Stimulated activated CD8-positive, alpha-beta memory T cell treated with anti-CD3 and anti-CD28 coated beads, Interleukin-15, amount 100 ng/mL, for 48 hours (primary cell): ENCODE data around the gene ITCH.
"Not testable (repeated sequence)": the region's sequence is repeated elsewhere in the genome, so short reads cannot be mapped to it uniquely, and the experiment has no call there.

ENCODE experiments used
- DNase-seq, 2 donors: peaks; one replicate each; pipeline ENCODE4 v3.0.0-alpha.2; 2020; ENCODE audit warnings: low read depth in 2 of 2

ITCH gene

DNA sequence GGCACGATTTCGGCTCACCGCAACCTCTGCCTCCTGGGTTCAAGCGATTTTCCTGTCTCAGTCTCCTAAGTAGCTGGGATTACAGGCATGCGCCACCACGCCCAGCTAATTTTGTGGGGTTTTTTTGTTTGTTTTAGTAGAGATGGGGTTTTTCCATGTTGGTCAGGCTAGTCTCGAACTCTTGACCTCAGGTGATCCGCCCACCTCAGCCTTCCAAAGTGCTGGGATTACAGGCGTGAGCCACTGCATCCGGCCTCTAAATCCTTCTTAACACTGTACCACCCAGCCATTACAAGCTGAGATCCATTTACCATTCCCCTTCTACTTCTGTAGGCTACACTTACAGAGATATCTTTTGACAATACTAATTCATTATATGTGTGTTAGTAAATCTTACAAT, 51.5 kb downstream of the ITCH start:
- not testable (repeated sequence) for DNase-seq

- no peak for DNase-seq
Observed at GRCh38 chr20:34415079-34415478, 52.0 kb downstream of the ITCH start.

GRCh38 chr20:34420146-34420545, 57.1 kb downstream of the ITCH start:
- DNase-seq = no peak

- DNase-seq = no peak
Observed at GRCh38 chr20:34420975-34421374, 57.9 kb downstream of the ITCH start.

DNA sequence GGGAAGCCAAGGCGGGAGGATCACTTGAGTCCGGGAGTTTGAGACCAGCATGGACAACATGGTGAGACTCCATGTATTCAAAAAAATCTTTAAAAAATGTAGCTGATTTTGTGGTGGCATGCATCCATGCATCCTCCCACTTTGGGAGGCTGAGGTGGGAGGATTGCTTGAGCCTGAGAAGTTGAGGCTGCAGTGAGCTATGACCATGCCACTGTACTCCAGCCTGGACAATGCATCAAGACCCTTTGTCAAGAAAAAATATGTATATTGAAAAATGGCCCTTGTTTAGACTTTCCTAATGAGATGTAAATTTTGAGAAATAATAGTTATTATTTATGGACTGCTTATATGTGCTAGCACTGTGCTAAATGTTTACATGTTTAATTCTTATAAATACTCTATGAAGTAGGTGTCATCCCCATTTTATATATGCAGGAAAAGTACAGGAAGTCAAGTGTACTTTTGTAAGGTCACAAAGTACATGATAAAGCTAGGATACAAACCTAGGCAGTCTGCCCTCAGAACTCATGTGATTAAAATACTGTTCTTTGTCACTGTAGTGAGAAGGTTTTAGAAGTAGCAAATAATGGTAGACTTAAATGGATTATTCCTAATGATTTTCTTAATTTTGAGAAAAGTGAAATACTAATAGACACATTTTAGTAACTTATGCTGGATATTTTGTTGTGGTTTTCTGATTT, 58.8 kb downstream of the ITCH start:
- DNase-seq = no peak

- not testable (repeated sequence) for DNase-seq
Observed at GRCh38 chr20:34425032-34425690, 62.1 kb downstream of the ITCH start.

- DNase-seq = no peak
Observed at GRCh38 chr20:34426026-34426425, 63.0 kb downstream of the ITCH start.

DNA sequence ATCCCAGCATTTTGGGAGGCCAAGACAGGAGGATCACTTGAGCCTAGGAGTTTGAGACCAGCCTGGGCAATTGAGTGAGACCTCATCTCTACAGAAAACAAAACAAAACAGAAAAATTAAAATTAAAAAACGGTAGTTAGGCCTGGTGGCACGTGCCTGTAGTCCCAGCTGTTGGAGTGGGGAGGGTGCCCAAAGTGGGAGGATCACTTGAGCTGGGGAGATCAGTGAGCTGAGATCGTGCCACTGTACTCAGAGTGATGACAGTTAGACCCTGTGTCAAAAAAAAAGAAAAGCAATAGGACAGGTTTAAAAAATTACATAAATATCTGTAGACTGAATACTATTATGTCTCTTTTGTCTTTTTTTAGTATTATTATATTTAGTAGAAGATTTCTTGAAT, 64.3 kb downstream of the ITCH start:
- DNase-seq = no peak

DNA sequence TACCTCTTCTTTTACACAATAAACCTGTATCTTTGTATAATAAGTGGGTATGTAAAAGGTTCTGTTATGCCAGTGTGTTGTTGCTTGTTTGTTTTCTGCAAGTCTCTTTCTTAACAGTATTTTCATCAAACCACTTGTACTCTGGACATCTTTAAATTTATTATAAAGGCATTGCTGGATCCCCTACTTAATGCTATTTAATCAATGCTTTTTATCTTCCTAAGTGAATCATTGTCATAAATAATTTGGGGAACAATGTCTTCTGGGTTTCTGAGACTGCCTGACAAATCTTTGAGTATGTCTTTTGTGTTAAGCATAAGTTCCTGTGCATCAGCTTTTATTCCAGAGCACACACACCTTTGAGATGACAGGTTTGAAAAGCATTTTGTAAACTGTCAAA, 64.7 kb downstream of the ITCH start:
- DNase-seq = no peak

- no peak for DNase-seq
Observed at GRCh38 chr20:34431168-34431567, 68.1 kb downstream of the ITCH start.

DNA sequence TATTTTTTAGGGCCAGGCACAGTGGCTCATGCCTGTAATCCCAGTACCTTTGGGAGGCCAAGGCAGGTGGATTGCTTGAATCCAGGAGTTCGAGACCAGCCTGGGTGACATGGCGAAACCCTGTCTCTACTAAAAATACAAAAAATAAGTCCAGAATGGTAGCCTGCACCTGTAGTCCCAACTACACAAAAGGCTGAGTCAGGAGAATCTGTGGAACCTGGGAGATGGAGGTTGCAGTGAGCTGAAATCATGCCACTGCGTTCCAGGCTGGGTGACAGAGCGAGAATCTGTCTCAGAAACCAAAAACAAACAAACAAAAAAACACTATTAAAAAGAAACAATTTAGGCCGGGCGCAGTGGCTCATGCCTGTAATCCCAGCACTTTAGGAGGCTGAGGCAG, 69.6 kb downstream of the ITCH start:
- not testable (repeated sequence) for DNase-seq

DNA sequence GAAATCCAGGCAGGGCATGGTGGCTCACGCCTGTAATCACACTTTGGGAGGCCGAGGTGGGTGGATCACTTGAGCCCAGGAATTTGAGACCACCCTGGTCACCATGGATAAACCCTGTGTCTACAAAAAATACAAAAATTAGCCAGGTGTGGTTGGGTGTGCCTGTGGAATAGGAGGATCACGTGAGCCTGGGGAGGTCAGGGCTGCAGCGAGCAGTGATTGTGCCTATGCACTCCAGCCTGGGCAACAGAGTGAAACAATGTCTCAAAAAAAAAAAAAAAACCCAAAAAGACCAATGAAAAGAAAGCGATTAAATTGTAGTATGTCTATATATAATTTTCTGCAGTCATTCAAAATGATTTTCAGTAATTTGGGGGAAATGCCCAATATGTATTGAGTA, 70.3 kb downstream of the ITCH start:
- DNase-seq = no peak

- no peak for DNase-seq
Observed at GRCh38 chr20:34435589-34435988, 72.5 kb downstream of the ITCH start.

- DNase-seq = no peak
Observed at GRCh38 chr20:34437330-34437986, 74.4 kb downstream of the ITCH start.

DNA sequence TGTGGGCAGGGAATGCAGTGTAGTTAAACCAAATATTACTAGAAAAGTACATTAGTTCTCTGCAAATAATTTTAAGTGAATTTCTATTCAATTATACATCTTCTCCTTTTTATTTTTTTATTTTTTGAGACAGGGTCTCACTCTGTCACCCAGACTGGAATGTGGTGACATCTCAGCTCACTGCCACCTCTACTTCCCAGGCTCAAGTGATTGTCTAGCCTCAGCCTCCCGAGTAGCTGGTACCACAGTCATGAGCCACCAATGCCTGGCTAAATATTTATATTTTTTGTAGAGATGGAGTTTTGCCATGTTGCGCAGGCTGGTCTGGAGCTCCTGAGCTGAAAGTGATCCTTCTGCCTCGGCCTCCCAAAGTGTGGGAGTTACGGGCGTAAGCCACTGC, 76.1 kb downstream of the ITCH start:
- no peak for DNase-seq

DNA sequence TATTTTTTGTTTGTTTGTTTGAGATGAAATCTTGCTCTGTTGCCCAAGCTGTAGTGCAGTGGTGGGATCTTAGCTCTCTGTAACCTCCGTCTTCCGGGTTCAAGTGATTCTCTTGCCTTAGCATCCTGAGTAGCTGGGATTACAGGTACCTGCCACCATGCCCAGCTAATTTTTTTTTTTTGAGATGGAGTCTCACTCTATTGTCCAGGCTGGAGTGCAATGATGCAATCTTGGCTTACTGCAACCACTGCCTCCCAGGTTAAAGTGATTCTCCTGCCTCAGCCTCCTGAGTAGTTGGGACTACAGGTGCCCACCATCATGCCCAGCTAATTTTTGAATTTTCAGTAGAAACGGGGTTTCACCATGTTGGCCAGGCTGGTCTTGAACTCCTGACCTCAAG, 78.3 kb downstream of the ITCH start:
- DNase-seq = not testable (repeated sequence)

- DNase-seq = no peak
Observed at GRCh38 chr20:34443546-34443945, 80.5 kb downstream of the ITCH start.

DNA sequence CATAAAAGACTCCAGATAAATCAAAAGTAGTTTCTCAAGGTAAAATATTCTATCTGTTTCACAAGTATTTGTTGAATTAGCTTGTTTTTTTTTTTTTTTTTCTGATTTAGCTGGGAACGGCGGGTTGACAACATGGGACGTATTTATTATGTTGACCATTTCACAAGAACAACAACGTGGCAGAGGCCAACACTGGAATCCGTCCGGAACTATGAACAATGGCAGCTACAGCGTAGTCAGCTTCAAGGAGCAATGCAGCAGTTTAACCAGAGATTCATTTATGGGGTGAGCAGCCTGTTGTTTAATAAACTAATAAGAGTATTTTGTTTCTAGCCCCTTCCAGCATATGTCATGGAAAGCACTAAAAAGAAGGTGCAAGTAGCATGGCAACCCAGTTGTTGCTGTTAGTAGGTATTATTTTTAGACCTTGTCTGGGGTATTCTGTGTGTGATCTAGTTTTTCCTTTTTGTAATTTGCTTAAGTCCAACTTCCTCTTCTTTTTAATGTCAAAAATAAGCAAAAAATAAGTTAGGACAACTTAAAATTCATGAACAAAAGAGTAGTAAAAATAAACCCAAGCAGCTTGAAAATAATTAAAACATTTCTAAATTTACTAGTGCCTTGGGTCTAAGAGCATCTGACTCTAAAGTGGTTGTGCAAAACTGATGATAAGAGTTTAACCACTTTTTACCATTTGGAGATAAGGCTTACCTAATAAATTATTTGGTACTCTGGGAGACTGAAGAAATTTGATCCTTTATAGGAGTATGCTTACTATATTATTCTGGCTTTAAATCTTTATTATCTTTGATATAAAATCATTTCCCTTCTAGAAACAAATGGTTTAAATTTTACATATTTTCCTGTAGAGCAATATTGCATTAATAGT, 82.3 kb downstream of the ITCH start:
- DNase-seq = no peak

- no peak for DNase-seq
Observed at GRCh38 chr20:34448517-34448916, 85.4 kb downstream of the ITCH start.

DNA sequence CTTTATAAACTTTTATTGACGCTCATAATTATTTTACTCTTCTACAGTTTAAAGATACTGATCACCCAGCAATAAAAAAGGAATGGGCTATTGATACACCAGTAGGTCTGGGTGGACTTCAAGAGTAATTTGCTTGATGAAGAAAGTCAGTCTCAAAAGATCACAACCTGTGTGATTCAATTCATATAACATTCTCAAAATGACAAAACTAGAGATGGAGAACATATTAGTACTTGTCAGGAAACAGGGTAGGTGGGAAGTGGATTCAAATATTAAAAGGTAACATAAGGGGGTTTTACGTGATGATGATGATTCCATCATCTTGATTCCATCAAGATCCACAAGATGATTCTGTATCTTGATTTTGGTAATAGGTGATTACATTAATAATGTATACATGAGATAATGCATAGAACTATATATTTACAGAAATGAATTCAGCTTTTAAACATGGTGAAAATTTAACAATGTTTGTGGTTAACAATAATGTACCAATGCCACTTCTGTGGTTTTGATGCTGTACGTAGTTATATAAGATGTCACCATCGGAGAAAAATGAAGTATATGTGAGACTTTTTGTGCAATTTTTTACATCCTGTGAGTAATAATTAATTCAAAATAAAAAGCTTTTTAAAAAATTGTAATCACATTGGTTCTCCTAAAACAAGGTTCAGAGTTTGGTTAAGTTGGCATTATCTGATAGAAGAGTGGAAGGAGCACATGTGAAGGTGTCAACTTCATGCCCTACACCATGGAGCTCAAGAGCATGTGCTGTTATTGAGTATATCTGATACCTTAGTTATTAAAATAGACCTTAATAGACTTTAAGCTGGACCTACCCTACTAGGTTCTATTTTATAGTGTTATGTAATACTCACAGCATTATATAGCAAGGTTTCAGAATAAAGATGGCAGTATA, 86.9 kb downstream of the ITCH start:
- no peak for DNase-seq
